CD14-positive monocyte (primary cell): ENCODE results near the gene CGB5. TPM values are rescaled to one million over a fixed set of nuclear protein-coding genes. Genes with fewer than 3 reads are reported as not detected.

Source experiments
- DNase-seq, 3 donors: peaks; one replicate each; pipeline ENCODE4 v3.0.0-alpha.2; 2011 to 2022
- H2AFZ ChIP-seq: 2 replicates; pipeline ENCODE4 v1.6.0; 2012; ENCODE audit warnings: mild to moderate bottlenecking, low read depth, low read length, inconsistent platforms; ENCODE audit not compliant: insufficient read depth, poor library complexity, severe bottlenecking
- H3K27ac ChIP-seq, 2 donors: 1 replicate in 1 of 2; 2 replicates in 1 of 2; pipeline ENCODE4 v1.5.1; 2012 to 2013; ENCODE audit warnings: low read length in 2 of 2, control low read depth in 1 of 2, inconsistent platforms in 1 of 2, low read depth in 1 of 2, mild to moderate bottlenecking in 1 of 2
- H3K27me3 ChIP-seq, 2 donors: one replicate each; pipeline versions ENCODE4 v1.6.0 to v1.6.1; 2011 to 2013; ENCODE audit warnings: low read length in 2 of 2; ENCODE audit not compliant: control insufficient read depth in 2 of 2, insufficient read depth in 2 of 2
- H3K36me3 ChIP-seq, 2 donors: replicated peaks in 1 of 2; 1 replicate in 1 of 2; 2 replicates in 1 of 2; pipeline versions ENCODE4 v1.5.1 to v1.6.1; 2012 to 2013; ENCODE audit warnings: low read length in 2 of 2, control low read depth in 1 of 2, inconsistent platforms in 1 of 2, mild to moderate bottlenecking in 1 of 2; ENCODE audit not compliant: insufficient read depth in 2 of 2, control insufficient read depth in 1 of 2
- H3K4me1 ChIP-seq, 2 donors: 1 replicate in 1 of 2; 2 replicates in 1 of 2; pipeline versions ENCODE4 v1.5.1 to v1.6.1; 2012 to 2013; ENCODE audit warnings: low read length in 2 of 2, control low read depth in 1 of 2, inconsistent platforms in 1 of 2, mild to moderate bottlenecking in 1 of 2, moderate library complexity in 1 of 2; ENCODE audit not compliant: insufficient read depth in 2 of 2, control insufficient read depth in 1 of 2
- H3K4me2 ChIP-seq: replicated peaks from 2 replicates; pipeline ENCODE3; 2012; ENCODE audit warnings: low read length, moderate library complexity, mild to moderate bottlenecking; ENCODE audit not compliant: poor library complexity, severe bottlenecking; ENCODE audit errors: extremely low read depth
- H3K4me3 ChIP-seq, 3 experiments: fragments of 200-600 bp in 1 of 3; sonication (generic) in 1 of 3; replicated peaks in 1 of 3; 1 replicate in 2 of 3; 2 replicates in 1 of 3; pipeline ENCODE4 v1.5.1; 2011 to 2013; ENCODE audit warnings: low read length in 3 of 3, mild to moderate bottlenecking in 3 of 3, control low read depth in 2 of 3, low read depth in 2 of 3, inconsistent platforms in 1 of 3, moderate library complexity in 1 of 3
- H3K79me2 ChIP-seq: 2 replicates; pipeline ENCODE4 v1.6.0; 2012; ENCODE audit warnings: mild to moderate bottlenecking, control low read depth, inconsistent platforms, low read length, moderate library complexity; ENCODE audit not compliant: insufficient read depth
- H3K9ac ChIP-seq: 2 replicates; pipeline ENCODE4 v1.6.0; 2017; ENCODE audit warnings: low read length, mild to moderate bottlenecking; ENCODE audit not compliant: insufficient read depth, poor library complexity, severe bottlenecking
- H3K9me3 ChIP-seq, 2 donors: replicated peaks in 1 of 2; 1 replicate in 1 of 2; 2 replicates in 1 of 2; pipeline versions ENCODE4 v1.5.1 to v1.6.1; 2012 to 2013; ENCODE audit warnings: low read length in 2 of 2, control low read depth in 1 of 2; ENCODE audit not compliant: control insufficient read depth in 1 of 2, insufficient read depth in 1 of 2
- H4K20me1 ChIP-seq: 2 replicates; pipeline ENCODE4 v1.6.0; 2012; ENCODE audit warnings: mild to moderate bottlenecking, low read length, control low read depth, moderate library complexity; ENCODE audit not compliant: insufficient read depth
- H3K27ac Mint-ChIP-seq, 7 donors: one replicate each; pipeline ENCODE4 v1.8.0; 2020; ENCODE audit warnings: mild to moderate bottlenecking in 7 of 7, mixed read lengths in 7 of 7, moderate library complexity in 6 of 7, inconsistent platforms in 2 of 7
- H3K27me3 Mint-ChIP-seq, 3 donors: one replicate each; pipeline ENCODE4 v1.8.0; 2021 to 2022; ENCODE audit warnings: low read depth in 3 of 3, mild to moderate bottlenecking in 3 of 3, mixed read lengths in 3 of 3, moderate library complexity in 3 of 3, inconsistent platforms in 1 of 3
- H3K36me3 Mint-ChIP-seq, 2 donors: one replicate each; pipeline ENCODE4 v1.8.0; 2020; ENCODE audit warnings: mixed read lengths in 2 of 2, inconsistent platforms in 1 of 2, mild to moderate bottlenecking in 1 of 2
- H3K4me1 Mint-ChIP-seq: one replicate; pipeline ENCODE4 v1.8.0; 2020; ENCODE audit warnings: mild to moderate bottlenecking, mixed read lengths
- H3K4me3 Mint-ChIP-seq, 2 donors: one replicate each; pipeline ENCODE4 v1.8.0; 2020; ENCODE audit warnings: mild to moderate bottlenecking in 2 of 2, mixed read lengths in 2 of 2, moderate library complexity in 1 of 2
- H3K9me3 Mint-ChIP-seq, 7 donors: one replicate each; pipeline ENCODE4 v1.8.0; 2020 to 2022; ENCODE audit warnings: mixed read lengths in 7 of 7, mild to moderate bottlenecking in 6 of 7, moderate library complexity in 6 of 7, inconsistent platforms in 2 of 7
- CTCF ChIP-seq: fragments of 200-600 bp; IDR thresholded peaks from one replicate; pipeline ENCODE4 v1.8.0; 2022; ENCODE audit warnings: antibody characterized with exemption, mild to moderate bottlenecking
- WGBS: methylation state at CpG from one replicate; pipeline ENCODE4 v1.1.5; 2013; ENCODE audit warnings: missing lambda C conversion rate; ENCODE audit not compliant: insufficient coverage; 5-methylcytosine and 5-hydroxymethylcytosine counted together
- intact Hi-C, 2 donors: fragments of 100-400 bp; cut with micrococcal nuclease; formaldehyde crosslinking; loops; one replicate each; pipeline versions ENCODE4 v1.15.0 to v1.15.1; 2023
- polyA plus RNA-seq, 3 donors: library from polyadenylated mRNA; depleted of rRNA in 1 of 3; unstranded in 2 of 3; stranded (reverse) in 1 of 3; fragments of 300-500 nt in 2 of 3; fragments of >200 nt in 1 of 3; fragmentation: Illumina TruSeq in 2 of 3; gene quantifications; 1 replicate in 2 of 3; 2 replicates in 1 of 3; pipeline ENCODE4 v1.2.3, GENCODE V29; 2012 to 2021

CGB5 gene
- polyA plus RNA-seq, 3 donors, result not detected

- Mint-ChIP-seq H3K4me1 (peaks cover 19% of the 10 kb centered on the region), H3K27me3 (peaks cover 87 to 96% (median 90%) of the 10 kb centered on the region in 3 donors), H3K9me3 (peaks cover 2 to 35% (median 22%) of the 10 kb centered on the region in 7 donors), H3K4me3 (peak overlapping the region in 1 of 2 donors; percentile 57), H3K36me3 (peaks cover 4 to 8% of the 10 kb centered on the region in 2 donors), H3K27ac (no peak overlapping the region)
- intact Hi-C loops, result no loop called here
- Histone ChIP-seq H3K4me2 (no peak overlapping the region), H3K9me3 (peaks cover 0 to 9% of the 10 kb centered on the region in 2 donors), H3K4me1 (peaks cover 16% of the 10 kb centered on the region in 2 donors), H2AFZ (no peak overlapping the region), H3K9ac (no peak overlapping the region), H4K20me1 (no peaks in the 10 kb centered on the region), H3K36me3 (no peaks in the 10 kb centered on the region), H3K27me3 (peaks cover 39 to 87% of the 10 kb centered on the region in 2 donors), H3K4me3 (no peak overlapping the region), H3K79me2 (no peaks in the 10 kb centered on the region), H3K27ac (no peak overlapping the region)
- no peak for DNase-seq
- WGBS, result 49% methylated on average over 18 of the region's 25 CpGs
- no peak for TF ChIP-seq CTCF
These were observed 17.8 kb downstream of the CGB5 start for GRCh38 chr19:49061445-49061844.

GRCh38 chr19:49064029-49064629 is 20.5 kb downstream of the CGB5 start:
- DNase-seq, result no peak
- H3K27me3 Mint-ChIP-seq, result peaks cover 79 to 94% (median 83%) of the 10 kb centered on the region in 3 donors

More at GRCh38 chr19:49064029-49064629, 20.5 kb downstream of the CGB5 start:
- no peaks in the 10 kb centered on the region for H3K36me3 ChIP-seq
- no peak overlapping the region for H3K4me3 ChIP-seq
- Mint-ChIP-seq H3K4me3 (peak overlapping the region in 1 of 2 donors; percentile 57), H3K36me3 (no peaks in the 10 kb centered on the region), H3K4me1 (no peaks in the 10 kb centered on the region), H3K9me3 (peaks cover 2 to 15% (median 6%) of the 10 kb centered on the region in 7 donors), H3K27ac (no peak overlapping the region)
- no peaks in the 10 kb centered on the region for H4K20me1 ChIP-seq
- H3K4me2 ChIP-seq, result no peak overlapping the region
- peaks cover 30 to 79% of the 10 kb centered on the region in 2 donors for H3K27me3 ChIP-seq
- no peaks in the 10 kb centered on the region for H3K9me3 ChIP-seq
- H3K9ac ChIP-seq, result no peak overlapping the region
- intact Hi-C loops, result no loop called here
- H2AFZ ChIP-seq, result no peak overlapping the region
- H3K4me1 ChIP-seq, result no peaks in the 10 kb centered on the region
- TF ChIP-seq CTCF, result no peak
- no peak overlapping the region for H3K27ac ChIP-seq
- no peaks in the 10 kb centered on the region for H3K79me2 ChIP-seq
- 73% methylated on average over 8 of the region's 10 CpGs for WGBS
